Breast epithelium (tissue), 3 donors: ENCODE measurements around the gene INSM1.

Source experiments
- POLR2A ChIP-seq: fragments of 450-650 bp; IDR thresholded peaks from one replicate; pipeline ENCODE4 v1.6.1; 2016; ENCODE audit warnings: antibody characterized with exemption, mild to moderate bottlenecking, moderate library complexity
- TF ChIP-seq, protein P1 (sequence below), 3 donors: fragments of 450-650 bp; IDR thresholded peaks; one replicate each; pipeline ENCODE4 v1.5.1; 2016 to 2017; ENCODE audit warnings: antibody characterized with exemption in 3 of 3, mild to moderate bottlenecking in 3 of 3, moderate library complexity in 3 of 3

DNA sequence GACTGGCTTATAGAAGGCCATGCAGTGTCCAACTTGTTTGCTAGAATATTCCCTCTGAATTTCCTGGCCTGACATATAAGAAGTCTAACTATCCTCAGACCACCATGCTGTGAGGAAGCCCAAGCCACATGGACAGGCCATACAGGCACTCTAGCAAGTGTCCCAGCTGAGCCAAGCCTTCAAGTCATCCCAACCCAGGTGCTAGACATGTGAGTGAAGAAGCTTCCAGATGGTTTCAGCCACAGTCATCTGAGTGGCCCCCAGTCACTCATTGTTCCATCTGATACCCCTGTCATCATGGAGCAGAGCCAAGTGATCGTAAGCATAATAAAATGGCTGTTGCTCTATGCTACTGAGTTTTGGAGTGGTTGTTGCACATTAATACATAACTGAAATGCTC lies 46.0 kb upstream of the INSM1 start:
- TF ChIP-seq, protein P1, sequence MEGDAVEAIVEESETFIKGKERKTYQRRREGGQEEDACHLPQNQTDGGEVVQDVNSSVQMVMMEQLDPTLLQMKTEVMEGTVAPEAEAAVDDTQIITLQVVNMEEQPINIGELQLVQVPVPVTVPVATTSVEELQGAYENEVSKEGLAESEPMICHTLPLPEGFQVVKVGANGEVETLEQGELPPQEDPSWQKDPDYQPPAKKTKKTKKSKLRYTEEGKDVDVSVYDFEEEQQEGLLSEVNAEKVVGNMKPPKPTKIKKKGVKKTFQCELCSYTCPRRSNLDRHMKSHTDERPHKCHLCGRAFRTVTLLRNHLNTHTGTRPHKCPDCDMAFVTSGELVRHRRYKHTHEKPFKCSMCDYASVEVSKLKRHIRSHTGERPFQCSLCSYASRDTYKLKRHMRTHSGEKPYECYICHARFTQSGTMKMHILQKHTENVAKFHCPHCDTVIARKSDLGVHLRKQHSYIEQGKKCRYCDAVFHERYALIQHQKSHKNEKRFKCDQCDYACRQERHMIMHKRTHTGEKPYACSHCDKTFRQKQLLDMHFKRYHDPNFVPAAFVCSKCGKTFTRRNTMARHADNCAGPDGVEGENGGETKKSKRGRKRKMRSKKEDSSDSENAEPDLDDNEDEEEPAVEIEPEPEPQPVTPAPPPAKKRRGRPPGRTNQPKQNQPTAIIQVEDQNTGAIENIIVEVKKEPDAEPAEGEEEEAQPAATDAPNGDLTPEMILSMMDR (IDR thresholded peaks at IDR 0.05) = no peak
- TF ChIP-seq POLR2A = no peak
